Gastrocnemius medialis (tissue), 4 donors: ENCODE measurements around the gene SIGLEC7.

ENCODE experiments used
- CTCF ChIP-seq, 5 experiments: fragments of 450-650 bp in 3 of 5; fragments of 200-600 bp in 2 of 5; sonication (generic) in 2 of 5; IDR thresholded peaks in 4 of 5; conservative IDR thresholded peaks in 1 of 5; 1 replicate in 4 of 5; 2 replicates in 1 of 5; pipeline ENCODE4 v1.5.1; 2016 to 2019; ENCODE audit warnings: antibody characterized with exemption in 5 of 5, mild to moderate bottlenecking in 3 of 5, moderate library complexity in 3 of 5
- POLR2A ChIP-seq, 2 donors: fragments of 450-650 bp; IDR thresholded peaks; one replicate each; pipeline ENCODE4 v1.6.1; 2017; ENCODE audit warnings: antibody characterized with exemption in 2 of 2, mild to moderate bottlenecking in 2 of 2, moderate library complexity in 2 of 2

DNA sequence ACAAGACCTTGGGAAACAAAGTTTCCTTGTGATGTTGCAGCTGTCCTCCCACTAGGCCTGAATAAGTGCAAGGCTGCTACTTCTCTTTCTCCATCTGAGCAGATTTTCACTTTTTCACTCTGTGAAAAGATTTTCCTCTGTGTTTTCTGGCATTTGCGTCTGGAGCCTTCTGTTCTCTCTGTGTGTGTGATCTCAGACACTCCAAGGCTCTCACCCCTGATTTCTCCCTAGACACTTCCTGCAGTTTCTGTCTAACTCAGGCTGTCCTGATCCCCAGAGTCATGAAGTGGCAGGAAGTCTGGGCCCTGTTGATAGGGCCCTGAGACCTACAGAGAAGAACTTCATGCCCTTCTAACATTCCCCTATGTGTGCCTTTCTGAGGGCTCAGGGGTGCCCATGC, 37.2 kb downstream of the SIGLEC7 start:
- TF ChIP-seq CTCF (IDR thresholded peaks at IDR 0.05 in 4 of 5, conservative IDR thresholded peaks at IDR 0.05 in 1 of 5), result no peak
- no peak for TF ChIP-seq POLR2A (IDR thresholded peaks at IDR 0.05)
